Measurements from ENCODE around the gene CUBN.
"Not testable (repeated sequence)": the region's sequence is repeated elsewhere in the genome, so short reads cannot be mapped to it uniquely, and the experiment has no call there.

The CUBN gene

DNA sequence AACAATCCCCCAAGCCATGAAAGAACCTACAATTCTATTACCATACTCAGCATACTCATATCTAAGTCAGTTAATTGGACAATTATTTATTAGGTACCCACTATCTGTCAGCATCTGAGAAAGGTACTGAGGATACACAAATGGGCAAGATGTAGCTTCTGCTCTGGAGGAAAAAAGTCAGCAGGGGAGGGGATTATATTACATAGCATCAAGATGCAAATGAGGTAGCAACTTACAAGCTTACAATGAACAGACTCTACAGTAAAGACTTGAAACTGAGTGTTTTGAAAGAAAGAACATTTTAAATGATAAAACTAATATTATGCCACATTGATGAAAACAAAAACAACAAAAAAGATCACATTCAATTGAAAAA, 10.8 kb upstream of the CUBN start:
- no peak for DNase-seq

GRCh38 chr10:17138460-17139042, 8.9 kb upstream of the CUBN start:
- DNase-seq: no peak

GRCh38 chr10:17134737-17135260, 5.2 kb upstream of the CUBN start:
- no peak for DNase-seq

GRCh38 chr10:17134282-17134681, 4.7 kb upstream of the CUBN start:
- no peak for DNase-seq

- DNase-seq: no peak
Measured at GRCh38 chr10:17128261-17128660, 1.4 kb downstream of the CUBN start.

GRCh38 chr10:17126327-17126726, 3.3 kb downstream of the CUBN start:
- DNase-seq: no peak

GRCh38 chr10:17125206-17125893, 4.3 kb downstream of the CUBN start:
- DNase-seq: no peak

DNA sequence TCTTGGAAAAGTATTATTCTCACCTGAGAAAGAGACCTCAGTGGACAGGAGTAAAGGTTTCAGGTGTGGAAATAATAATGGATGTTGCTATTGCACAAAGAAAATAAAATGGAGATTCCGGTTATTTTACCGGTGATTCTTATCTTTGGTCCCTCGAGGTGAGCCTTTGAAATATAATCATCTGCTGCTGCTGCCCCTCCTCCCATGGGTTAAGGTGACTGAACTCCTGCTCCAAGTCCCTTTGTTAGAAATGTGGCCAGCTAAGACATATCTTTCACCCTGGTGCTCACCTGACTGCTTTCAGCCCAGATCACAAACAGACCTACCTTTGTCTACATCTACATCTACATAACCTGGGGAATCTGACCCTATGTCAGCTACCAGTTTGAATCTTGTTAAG, 5.7 kb downstream of the CUBN start:
- no peak for DNase-seq

GRCh38 chr10:17122726-17123661, 6.6 kb downstream of the CUBN start:
- no peak for DNase-seq

DNA sequence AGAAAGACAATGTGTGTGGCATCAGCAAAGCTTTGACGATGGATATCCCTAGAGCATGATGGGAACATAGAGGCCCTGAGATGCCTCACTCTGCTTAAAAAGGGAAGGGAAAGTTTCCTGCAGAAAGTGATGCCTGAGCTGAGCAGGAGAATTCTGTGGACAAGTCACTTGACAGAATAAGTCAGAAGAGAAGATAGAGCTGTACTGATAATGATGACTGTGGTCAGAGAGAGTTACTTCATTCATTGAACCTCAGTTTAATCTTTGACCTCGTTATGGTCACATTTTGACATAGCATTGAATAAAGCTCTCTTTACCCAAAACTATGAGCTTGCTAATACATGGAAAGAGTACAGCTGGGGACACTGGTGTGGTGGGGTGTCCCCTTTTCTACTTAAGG, 7.6 kb downstream of the CUBN start:
- DNase-seq: no peak

GRCh38 chr10:17120694-17121093, 8.9 kb downstream of the CUBN start:
- DNase-seq: no peak

GRCh38 chr10:17119845-17120244, 9.8 kb downstream of the CUBN start:
- DNase-seq: no peak

DNA sequence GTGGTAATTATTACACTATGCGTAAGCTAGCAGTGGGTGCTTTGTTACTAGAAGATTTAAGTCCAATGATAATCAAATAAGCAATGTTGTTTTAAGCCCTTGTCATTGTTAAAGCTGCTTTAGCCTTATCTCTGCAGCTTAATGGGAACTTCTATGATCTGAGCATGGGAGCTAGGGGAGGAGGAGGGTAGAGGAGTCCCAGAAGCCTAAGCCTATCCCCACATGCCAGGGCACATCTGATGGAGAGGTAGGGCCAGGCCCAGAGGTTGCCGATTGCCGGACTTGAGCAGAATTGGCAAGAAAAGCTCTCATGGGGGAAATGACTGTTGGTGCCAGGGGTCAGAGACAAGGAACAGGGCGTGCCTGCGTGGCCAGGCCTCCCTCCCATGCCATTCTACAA, 13.4 kb downstream of the CUBN start:
- DNase-seq: no peak

DNA sequence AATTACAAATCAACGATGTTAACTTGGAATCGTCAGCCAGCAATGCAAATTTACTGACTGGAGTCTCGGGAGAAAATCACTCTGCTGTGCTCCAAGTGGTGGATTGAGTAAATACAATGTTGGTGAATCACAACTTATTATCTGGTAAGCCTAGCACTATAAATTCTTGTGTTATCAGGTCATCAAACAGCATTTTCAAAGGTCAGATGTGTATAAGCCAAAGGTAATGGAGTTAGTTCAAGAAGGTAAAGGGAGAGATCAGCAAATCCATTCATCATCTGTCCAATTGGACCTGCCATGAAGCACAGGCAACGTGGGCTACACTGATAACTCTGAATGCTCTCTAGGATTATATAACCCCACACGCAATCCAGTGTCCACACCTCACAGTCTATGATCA, 13.9 kb downstream of the CUBN start:
- DNase-seq: no peak

DNA sequence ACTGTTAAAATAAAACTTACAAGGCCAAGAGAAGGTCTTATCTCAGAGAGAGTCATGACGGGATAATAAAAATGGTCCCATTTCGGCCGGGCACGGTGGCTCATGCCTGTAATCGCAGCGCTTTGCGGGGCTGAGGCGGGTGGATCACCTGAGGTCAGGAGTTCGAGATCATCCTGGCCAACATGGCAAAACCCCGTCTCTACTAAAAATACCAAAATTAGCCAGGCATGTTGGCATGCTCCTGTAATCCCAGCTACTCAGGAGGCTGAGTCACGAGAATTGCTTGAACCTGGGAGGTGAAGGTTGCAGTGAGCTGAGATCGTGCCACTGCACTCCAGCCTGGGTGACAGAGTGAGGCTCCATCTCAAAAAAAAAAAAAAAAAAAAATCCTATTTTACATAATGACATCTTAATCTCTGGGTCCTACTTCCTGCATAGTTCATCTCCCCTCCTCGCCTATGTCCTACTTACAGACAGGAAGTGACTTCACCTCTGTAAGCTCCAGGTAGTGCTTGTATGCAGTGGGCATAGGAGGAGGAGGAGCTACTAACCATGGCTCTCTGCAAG, 14.7 kb downstream of the CUBN start:
- DNase-seq: not testable (repeated sequence)

DNA sequence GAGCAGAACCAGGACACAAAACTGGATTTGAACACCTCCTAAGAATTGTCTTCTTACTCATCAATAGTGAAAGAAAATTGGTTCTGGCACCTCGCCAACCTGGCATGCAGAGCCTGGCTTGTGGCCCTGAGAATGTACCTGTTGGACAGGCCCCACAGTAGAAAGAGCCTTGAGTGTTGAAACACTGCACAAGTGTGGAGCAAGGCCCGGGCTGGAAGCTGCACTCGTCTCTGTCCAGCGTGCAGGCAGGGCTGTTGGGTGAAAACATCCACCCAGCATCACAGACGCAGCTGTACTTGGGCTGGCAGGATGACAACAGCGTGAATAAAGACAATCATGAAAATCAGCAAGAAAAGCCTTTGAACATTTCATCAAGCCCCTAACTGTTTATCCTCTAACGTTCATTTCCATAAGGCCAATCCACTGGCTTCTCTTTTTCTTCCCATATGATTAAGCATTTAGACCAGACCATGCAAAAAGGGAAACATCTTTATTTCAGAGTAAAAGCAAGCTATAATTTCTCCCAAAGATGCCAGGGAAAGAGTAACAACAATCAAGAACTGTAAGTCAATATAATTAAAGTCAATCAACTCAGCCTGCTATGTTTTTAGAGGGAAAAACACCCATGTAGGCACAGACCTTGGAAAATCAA, 15.6 kb downstream of the CUBN start:
- DNase-seq: no peak

- no peak for DNase-seq
Measured at GRCh38 chr10:17113346-17113745, 16.3 kb downstream of the CUBN start.

- no peak for DNase-seq
Measured at GRCh38 chr10:17112566-17112965, 17.0 kb downstream of the CUBN start.

- DNase-seq: peak; percentile 40
Measured at GRCh38 chr10:17109475-17110207, 20.0 kb downstream of the CUBN start.

DNA sequence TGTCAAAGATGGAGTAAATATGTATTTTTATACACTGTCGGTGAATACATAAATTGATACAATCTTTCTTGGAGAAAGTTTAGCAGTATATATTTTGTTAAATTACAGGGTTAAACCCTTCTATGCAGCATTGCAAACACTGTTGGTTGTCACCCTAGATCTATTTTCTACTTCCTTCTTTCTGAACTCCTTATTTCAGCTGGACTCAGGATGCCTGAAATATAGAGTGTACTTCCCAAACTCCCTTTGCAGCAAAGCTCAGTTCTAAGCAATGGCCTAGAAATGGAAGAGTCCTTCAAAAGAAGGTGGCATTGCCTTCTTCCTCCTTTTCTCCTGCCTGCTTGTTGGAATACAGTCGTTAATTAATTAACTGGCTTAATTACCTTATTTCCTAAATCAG, 20.6 kb downstream of the CUBN start:
- DNase-seq: no peak

- DNase-seq: no peak
Measured at GRCh38 chr10:17106991-17107390, 22.6 kb downstream of the CUBN start.

DNA sequence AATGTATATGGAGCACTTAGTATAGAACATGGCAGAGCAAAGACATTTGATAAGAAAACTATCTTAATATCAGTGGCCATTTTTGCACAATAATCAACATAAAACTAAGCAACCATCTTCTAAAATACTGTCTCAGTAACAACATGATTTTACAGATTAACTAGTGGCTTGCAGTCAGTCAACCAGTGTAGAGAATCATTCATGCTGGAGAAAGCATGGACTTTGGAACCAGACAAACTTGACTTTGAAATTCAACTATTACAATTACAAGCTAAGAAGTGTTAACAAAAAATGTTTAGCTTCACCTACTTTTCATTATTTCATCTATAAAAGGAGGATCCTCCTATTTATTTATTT, 27.7 kb downstream of the CUBN start:
- DNase-seq: no peak

Measured in NCI-H446 treated with DMSO at 0.1 percent for 48 hours (cell line).